Ovary (tissue), 3 donors: ENCODE results near the gene ENOX1.

ENCODE experiments used
- CTCF ChIP-seq, 3 donors: fragments of 450-650 bp in 2 of 3; fragments of 200-600 bp in 1 of 3; IDR thresholded peaks; one replicate each; pipeline versions ENCODE4 v1.5.1 to v1.8.0; 2016 to 2022; ENCODE audit warnings: antibody characterized with exemption in 3 of 3, mild to moderate bottlenecking in 1 of 3
- EP300 ChIP-seq: sonication (generic); formaldehyde crosslinking; IDR thresholded peaks from one replicate; pipeline ENCODE4 v1.6.1; 2017; ENCODE audit warnings: antibody characterized with exemption
- POLR2A ChIP-seq: fragments of 450-650 bp; IDR thresholded peaks from one replicate; pipeline ENCODE4 v1.6.1; 2017; ENCODE audit warnings: antibody characterized with exemption, mild to moderate bottlenecking, moderate library complexity
- donor health status: DM: no; HTN: no; CAD: no.

- no peak for TF ChIP-seq CTCF (IDR thresholded peaks at IDR 0.05)
- TF ChIP-seq EP300: no peak
- TF ChIP-seq POLR2A: no peak
Measured at GRCh38 chr13:43758834-43759233, 27.9 kb downstream of the ENOX1 start.
